Ishikawa (cell line): Measurements from ENCODE around the gene SMCHD1.

Experiments
- FOXM1 ChIP-seq: IDR thresholded peaks from 2 replicates; pipeline ENCODE4 v1.6.1; 2012; ENCODE audit warnings: low read depth, borderline replicate concordance
- MAX ChIP-seq: IDR thresholded peaks from 2 replicates; pipeline ENCODE4 v1.6.1; 2012
- REST ChIP-seq: IDR thresholded peaks from 2 replicates; pipeline ENCODE4 v1.6.1; 2012; ENCODE audit warnings: low read depth, mild to moderate bottlenecking
- TCF12 ChIP-seq: IDR thresholded peaks from 2 replicates; pipeline ENCODE4 v1.6.1; 2012; ENCODE audit warnings: low read depth
- TEAD4 ChIP-seq: IDR thresholded peaks from 2 replicates; pipeline ENCODE4 v1.6.1; 2012

GRCh38 chr18:2826581-2826980, 171.1 kb downstream of the SMCHD1 start:
- TF ChIP-seq MAX (no peak), FOXM1 (no peak), TEAD4 (no peak), TCF12 (no peak), REST (no peak)
